BLaER1 (cell line): ENCODE measurements around the gene MRGPRX1.
"Not testable (repeated sequence)": the region's sequence is repeated elsewhere in the genome, so short reads cannot be mapped to it uniquely, and the experiment has no call there.

Source experiments
- H3K27ac ChIP-seq: shearing (Covaris generic); formaldehyde crosslinking; 2 replicates; pipeline ENCODE4 v1.8.1; 2022
- H3K27me3 ChIP-seq: shearing (Covaris generic); formaldehyde crosslinking; 2 replicates; pipeline ENCODE4 v1.8.1; 2022
- H3K36me3 ChIP-seq: shearing (Covaris generic); formaldehyde crosslinking; 2 replicates; pipeline ENCODE4 v1.8.1; 2022
- H3K4me1 ChIP-seq: shearing (Covaris generic); formaldehyde crosslinking; 2 replicates; pipeline ENCODE4 v1.8.1; 2022
- H3K4me2 ChIP-seq: shearing (Covaris generic); formaldehyde crosslinking; 2 replicates; pipeline ENCODE4 v1.8.1; 2022
- H3K4me3 ChIP-seq: shearing (Covaris generic); formaldehyde crosslinking; 2 replicates; pipeline ENCODE4 v1.8.1; 2022
- H3K9ac ChIP-seq: shearing (Covaris generic); formaldehyde crosslinking; 2 replicates; pipeline ENCODE4 v1.8.1; 2022
- H3K9me3 ChIP-seq: shearing (Covaris generic); formaldehyde crosslinking; 2 replicates; pipeline ENCODE4 v1.8.1; 2022
- H4K20me1 ChIP-seq: shearing (Covaris generic); formaldehyde crosslinking; 2 replicates; pipeline ENCODE4 v1.8.1; 2022
- Cebpa-rat ChIP-seq: shearing (Covaris generic); IDR thresholded peaks from 2 replicates; pipeline ENCODE4 v1.8.1; 2022

Gene MRGPRX1

DNA sequence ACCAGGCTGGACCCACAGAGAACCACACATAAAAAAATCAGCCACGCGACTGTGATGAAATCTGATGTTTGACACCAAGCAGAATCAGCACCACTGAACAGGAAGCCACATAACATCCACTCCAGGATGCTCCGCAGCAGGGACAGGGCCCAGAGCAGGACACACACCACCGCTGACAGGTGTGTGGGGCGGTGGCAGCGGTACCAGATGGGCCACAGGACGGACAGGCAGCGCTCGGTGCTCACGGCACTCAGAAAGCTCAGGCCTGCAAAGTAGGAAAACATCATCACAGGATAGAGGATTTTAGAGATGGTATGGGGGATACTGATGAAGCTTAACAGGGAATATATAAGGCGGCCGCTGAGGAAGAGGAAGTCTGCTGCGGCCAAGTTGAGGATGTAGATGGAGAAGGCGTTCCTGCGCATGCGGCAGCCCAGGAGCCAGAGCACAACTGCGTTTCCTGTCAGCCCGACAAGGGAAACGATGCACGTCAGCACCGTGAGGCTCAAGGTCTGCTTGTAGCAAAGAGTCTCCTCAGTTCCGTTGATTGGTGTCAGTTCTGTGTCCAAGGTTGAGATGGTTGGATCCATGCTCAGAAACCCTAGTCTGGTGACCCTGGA lies 4.9 kb downstream of the MRGPRX1 start:
- no peak overlapping the region for H3K27ac ChIP-seq
- TF ChIP-seq Cebpa-rat, result no peak
- H3K4me3 ChIP-seq, result no peak overlapping the region
- peaks cover 19% of the 10 kb centered on the region for H3K4me1 ChIP-seq
- H3K4me2 ChIP-seq, result 0 out of 2 replicates have a peak overlapping the region, but pooled peaks have one; percentile 14
- no peak overlapping the region for H3K9ac ChIP-seq
- H3K9me3 ChIP-seq, result peaks cover 3% of the 10 kb centered on the region; the same call in 1 of the 2 replicates
- H3K27me3 ChIP-seq, result no peaks in the 10 kb centered on the region
- no peaks in the 10 kb centered on the region for H3K36me3 ChIP-seq
- H4K20me1 ChIP-seq, result no peaks in the 10 kb centered on the region

DNA sequence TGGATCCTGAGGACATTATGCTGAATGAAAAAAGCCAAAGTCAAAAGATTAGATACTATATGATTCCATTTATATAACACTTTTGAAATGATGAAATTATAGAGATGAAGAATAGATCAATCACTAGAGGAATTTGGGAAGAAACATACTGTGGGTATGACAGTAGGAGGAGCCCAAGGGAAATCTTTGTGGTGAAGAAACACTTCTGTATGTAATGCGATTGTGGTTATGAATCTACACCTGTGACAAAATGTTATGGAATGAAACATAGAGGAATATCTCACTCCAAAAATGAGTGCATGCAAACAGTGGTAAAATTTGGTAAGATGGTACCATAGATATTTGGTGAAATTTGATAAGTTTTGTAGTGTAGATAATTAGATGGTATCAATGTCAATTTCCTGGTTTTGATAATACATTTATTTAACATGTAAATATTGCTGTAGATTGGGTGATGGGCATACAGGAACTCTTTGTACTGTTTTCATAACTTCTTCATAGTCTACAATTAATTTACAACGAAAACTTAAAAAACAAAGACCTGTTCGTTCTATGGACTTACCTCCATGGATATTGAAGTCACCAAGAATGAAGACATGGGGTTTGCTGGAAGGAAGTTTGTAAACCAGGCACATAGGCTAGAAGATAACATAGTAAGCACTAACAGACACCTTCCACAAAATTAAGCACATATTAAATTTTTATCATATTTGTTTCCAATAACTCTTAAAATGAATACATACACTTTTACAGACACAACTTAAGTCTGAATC lies 11.5 kb downstream of the MRGPRX1 start:
- no peak overlapping the region for H3K4me2 ChIP-seq
- TF ChIP-seq Cebpa-rat, result no peak
- no peaks in the 10 kb centered on the region for H3K27me3 ChIP-seq
- H3K27ac ChIP-seq, result no peak overlapping the region
- H3K9me3 ChIP-seq, result peaks cover 6% of the 10 kb centered on the region; the same call in 1 of the 2 replicates
- no peak overlapping the region for H3K9ac ChIP-seq
- no peaks in the 10 kb centered on the region for H4K20me1 ChIP-seq
- H3K4me3 ChIP-seq, result no peak overlapping the region
- H3K4me1 ChIP-seq, result peaks cover 9% of the 10 kb centered on the region; the same call in 1 of the 2 replicates
- no peaks in the 10 kb centered on the region for H3K36me3 ChIP-seq

DNA sequence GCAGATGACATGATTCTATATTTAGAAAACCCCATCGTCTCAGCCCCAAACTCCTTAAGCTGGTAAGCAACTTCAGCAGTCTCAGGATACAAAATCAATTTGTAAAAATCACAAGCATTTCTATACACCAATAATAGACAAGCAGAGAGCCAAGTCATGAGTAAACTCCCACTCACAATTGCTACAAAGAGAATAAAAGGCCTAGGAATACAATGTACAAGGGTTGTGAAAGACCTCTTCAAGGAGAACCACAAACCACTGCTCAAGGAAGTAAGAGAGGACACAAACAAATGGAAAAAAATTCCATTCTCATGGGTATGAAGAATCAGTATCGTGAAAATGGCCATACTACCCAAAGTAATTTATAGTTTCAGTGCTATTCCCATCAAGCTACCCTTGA lies 13.8 kb downstream of the MRGPRX1 start:
- not testable (repeated sequence) for H3K27me3 ChIP-seq, H4K20me1 ChIP-seq, H3K4me1 ChIP-seq, H3K27ac ChIP-seq, H3K36me3 ChIP-seq, H3K9me3 ChIP-seq, H3K9ac ChIP-seq, H3K4me3 ChIP-seq
- peak overlapping the region; percentile 42 for H3K4me2 ChIP-seq

DNA sequence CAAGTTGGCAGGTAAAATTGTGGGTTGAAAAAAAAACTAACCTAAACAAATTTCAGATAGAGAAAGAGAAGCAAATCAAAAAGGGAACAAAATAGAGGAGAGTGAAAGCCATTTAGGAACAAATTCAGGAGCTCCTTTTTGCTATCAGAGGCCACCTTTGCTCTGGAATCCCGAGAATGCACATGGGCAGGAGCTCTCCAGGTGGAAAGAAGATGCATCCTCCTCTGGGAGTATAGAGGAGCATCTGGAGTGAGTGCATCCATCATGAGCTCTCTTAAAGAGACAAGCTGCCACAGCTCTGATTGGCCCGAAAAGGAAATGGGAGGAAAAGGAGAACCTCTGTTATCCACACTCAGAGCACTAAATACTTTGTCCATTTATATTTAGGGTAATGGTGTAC lies 26.3 kb downstream of the MRGPRX1 start:
- Histone ChIP-seq H3K4me3 (no peak overlapping the region), H3K27me3 (no peaks in the 10 kb centered on the region), H3K4me1 (no peaks in the 10 kb centered on the region), H3K27ac (no peak overlapping the region), H4K20me1 (no peaks in the 10 kb centered on the region), H3K9ac (no peak overlapping the region), H3K4me2 (no peak overlapping the region), H3K36me3 (no peaks in the 10 kb centered on the region), H3K9me3 (no peaks in the 10 kb centered on the region)
- no peak for TF ChIP-seq Cebpa-rat

DNA sequence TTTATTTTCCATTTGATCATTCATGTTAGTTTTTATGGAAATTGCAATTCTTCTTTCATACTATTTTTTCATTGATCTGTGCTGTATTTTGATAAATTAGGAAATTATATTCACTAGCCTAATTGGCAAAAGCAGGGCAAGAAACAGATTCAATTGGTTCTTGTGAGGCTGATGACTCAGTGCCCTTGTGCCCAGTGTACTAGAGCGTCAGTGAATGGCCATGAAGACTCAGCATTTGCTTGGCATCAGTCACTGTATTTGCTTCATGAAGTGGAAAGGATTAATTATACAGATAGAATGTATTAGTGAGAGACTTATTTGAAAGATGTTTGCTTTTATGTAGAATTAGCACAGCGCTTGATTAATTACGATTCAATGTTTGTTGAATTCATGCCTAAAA lies 31.8 kb downstream of the MRGPRX1 start:
- no peak overlapping the region for H3K4me3 ChIP-seq
- H3K9ac ChIP-seq, result no peak overlapping the region
- H3K27ac ChIP-seq, result no peak overlapping the region
- TF ChIP-seq Cebpa-rat, result no peak
- no peaks in the 10 kb centered on the region for H4K20me1 ChIP-seq
- H3K9me3 ChIP-seq, result no peaks in the 10 kb centered on the region
- H3K4me1 ChIP-seq, result no peaks in the 10 kb centered on the region
- H3K4me2 ChIP-seq, result no peak overlapping the region
- H3K36me3 ChIP-seq, result no peaks in the 10 kb centered on the region
- H3K27me3 ChIP-seq, result no peaks in the 10 kb centered on the region

DNA sequence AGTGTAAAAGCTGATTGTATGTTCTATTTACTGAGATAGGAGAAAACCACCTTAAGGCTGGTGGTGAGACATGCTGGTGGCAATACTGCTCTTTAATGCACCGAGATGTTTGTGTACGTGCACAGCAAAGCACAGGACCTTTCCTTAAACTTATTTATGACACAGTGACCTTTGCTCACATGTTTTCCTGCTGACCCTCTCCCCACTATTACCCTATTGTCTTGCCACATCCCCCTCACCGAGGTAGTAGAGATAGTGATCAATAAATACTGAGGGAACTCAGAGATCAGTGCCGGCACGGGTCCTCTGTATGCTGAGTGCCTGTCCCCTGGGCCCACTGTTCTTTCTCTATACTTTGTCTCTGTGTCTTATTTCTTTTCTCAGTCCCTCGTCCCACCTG lies 38.6 kb downstream of the MRGPRX1 start:
- peaks cover 20% of the 10 kb centered on the region for H3K9me3 ChIP-seq
- H3K4me3 ChIP-seq, H4K20me1 ChIP-seq, H3K4me2 ChIP-seq, H3K27me3 ChIP-seq, H3K36me3 ChIP-seq, H3K9ac ChIP-seq, H3K4me1 ChIP-seq, H3K27ac ChIP-seq: not testable (repeated sequence)

DNA sequence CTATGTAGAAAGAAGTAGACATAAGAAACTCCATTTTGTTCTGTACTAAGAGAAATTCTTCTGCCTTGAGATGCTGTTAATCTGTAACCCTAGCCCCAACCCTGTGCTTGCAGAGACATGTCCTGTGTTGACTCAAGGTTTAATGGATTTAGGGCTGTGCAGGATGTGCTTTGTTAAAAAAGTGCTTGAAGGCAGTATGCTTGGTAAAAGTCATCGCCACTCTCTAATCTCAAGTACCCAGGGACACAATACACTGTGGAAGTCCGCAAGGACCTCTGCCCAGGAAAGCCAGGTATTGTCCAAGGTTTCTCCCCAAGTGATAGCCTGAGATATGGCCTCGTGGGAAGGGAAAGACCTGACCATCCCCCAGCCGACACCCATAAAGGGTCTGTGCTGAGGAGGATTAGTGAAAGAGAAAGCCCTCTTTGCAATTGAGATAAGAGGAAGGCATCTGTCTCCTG lies 39.0 kb downstream of the MRGPRX1 start:
- not testable (repeated sequence) for H3K27me3 ChIP-seq, H3K4me3 ChIP-seq, H3K27ac ChIP-seq, H3K9ac ChIP-seq, H3K4me2 ChIP-seq, H3K4me1 ChIP-seq, H4K20me1 ChIP-seq, H3K36me3 ChIP-seq
- peaks cover 20% of the 10 kb centered on the region for H3K9me3 ChIP-seq

DNA sequence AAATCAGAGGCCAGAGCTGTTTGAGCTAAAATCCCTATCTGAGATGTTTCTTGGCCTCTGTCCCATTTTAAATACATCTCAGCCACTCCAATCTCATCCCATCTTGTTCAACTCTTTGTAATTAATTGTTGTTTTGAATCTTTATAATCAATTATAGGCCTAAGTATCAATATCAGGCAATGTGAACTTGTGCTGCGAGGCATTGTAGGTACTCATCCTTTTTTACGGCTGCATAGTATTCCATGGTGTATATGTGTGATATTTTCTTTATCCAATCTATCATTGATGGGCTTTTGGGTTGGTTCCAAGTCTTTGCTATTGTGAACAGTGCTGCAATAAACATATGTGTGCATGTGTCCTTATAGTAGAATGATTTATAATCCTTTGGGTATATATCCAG lies 47.5 kb downstream of the MRGPRX1 start:
- not testable (repeated sequence) for H3K4me2 ChIP-seq, H3K27ac ChIP-seq, H3K4me3 ChIP-seq

DNA sequence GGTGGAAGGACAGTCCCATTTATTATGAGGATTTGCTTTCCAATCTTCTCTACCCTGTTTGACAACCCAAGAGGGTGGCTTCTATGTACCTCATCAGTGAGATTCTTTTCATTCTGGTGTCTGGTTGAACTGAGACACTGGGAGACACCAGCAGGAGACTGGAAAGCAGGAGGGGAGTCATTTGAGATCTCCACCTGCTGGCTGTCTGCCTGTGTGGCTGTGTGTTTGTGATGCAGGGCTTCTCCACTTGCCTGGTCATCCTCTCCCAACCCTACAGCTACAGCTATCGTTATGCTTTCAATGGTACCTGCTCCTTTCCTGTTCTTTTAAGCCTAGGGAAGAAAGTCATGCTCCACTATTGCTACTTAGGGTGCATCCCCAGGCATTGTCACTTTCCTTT lies 48.6 kb downstream of the MRGPRX1 start:
- H3K9ac ChIP-seq, result no peak overlapping the region
- no peak overlapping the region for H3K27ac ChIP-seq
- H3K9me3 ChIP-seq, result peaks cover 6% of the 10 kb centered on the region; the same call in 1 of the 2 replicates
- no peaks in the 10 kb centered on the region for H4K20me1 ChIP-seq
- H3K36me3 ChIP-seq, result no peaks in the 10 kb centered on the region
- no peaks in the 10 kb centered on the region for H3K27me3 ChIP-seq
- H3K4me2 ChIP-seq, result no peak overlapping the region
- no peak for TF ChIP-seq Cebpa-rat
- H3K4me3 ChIP-seq, result no peak overlapping the region
- peaks cover 13% of the 10 kb centered on the region for H3K4me1 ChIP-seq

More for the DNA sequence above, 47.5 kb downstream of the MRGPRX1 start:
- H3K4me1 ChIP-seq, H3K27me3 ChIP-seq, H3K9me3 ChIP-seq, H3K36me3 ChIP-seq, H3K9ac ChIP-seq, H4K20me1 ChIP-seq: not testable (repeated sequence)
